Gastroesophageal sphincter (tissue), 3 donors: ENCODE data around the gene INSR.

Source experiments
- CTCF ChIP-seq, 4 experiments: fragments of 200-600 bp in 2 of 4; fragments of 450-650 bp in 2 of 4; sonication (generic) in 1 of 4; IDR thresholded peaks; one replicate each; pipeline ENCODE4 v1.5.1; 2017 to 2019; ENCODE audit warnings: antibody characterized with exemption in 4 of 4, mild to moderate bottlenecking in 2 of 4, moderate library complexity in 2 of 4
- POLR2A ChIP-seq, 2 donors: fragments of 450-650 bp; IDR thresholded peaks; one replicate each; pipeline ENCODE4 v1.6.1; 2017; ENCODE audit warnings: antibody characterized with exemption in 2 of 2, mild to moderate bottlenecking in 2 of 2, moderate library complexity in 1 of 2
- POLR2AphosphoS5 ChIP-seq: sonication (generic); formaldehyde crosslinking; IDR thresholded peaks from one replicate; pipeline ENCODE4 v1.6.1; 2017; ENCODE audit warnings: antibody characterized with exemption

GRCh38 chr19:7326105-7326877 lies 32.1 kb upstream of the INSR start:
- TF ChIP-seq POLR2AphosphoS5, result no peak
- TF ChIP-seq CTCF (IDR thresholded peaks at IDR 0.05), result peak in 1 of 4 experiments; percentile 20
- no peak for TF ChIP-seq POLR2A (IDR thresholded peaks at IDR 0.05)
